Fibroblast of mammary gland (primary cell): Measurements from ENCODE around the gene VANGL1.

Experiments used
- DNase-seq: peaks from one replicate; pipeline ENCODE4 v3.0.0-alpha.2; 2010; ENCODE audit warnings: low read depth
- H3K4me3 ChIP-seq: 2 replicates; pipeline ENCODE4 v1.5.1; 2011; ENCODE audit warnings: low read depth, mild to moderate bottlenecking, low read length, moderate library complexity; ENCODE audit not compliant: control insufficient read depth
- CTCF ChIP-seq: conservative IDR thresholded peaks from 2 replicates; pipeline ENCODE4 v1.5.1; 2011; ENCODE audit warnings: low read depth, low read length, inconsistent platforms; ENCODE audit not compliant: control insufficient read depth, insufficient read depth

VANGL1 gene

GRCh38 chr1:115643666-115644065 is 1.9 kb downstream of the VANGL1 start:
- TF ChIP-seq CTCF: no peak
- H3K4me3 ChIP-seq: no peak overlapping the region
- no peak for DNase-seq

- no peak overlapping the region for H3K4me3 ChIP-seq
- no peak for TF ChIP-seq CTCF
- DNase-seq: no peak
Observed at GRCh38 chr1:115644109-115644508, 2.3 kb downstream of the VANGL1 start.

GRCh38 chr1:115647047-115647446 is 5.3 kb downstream of the VANGL1 start:
- H3K4me3 ChIP-seq: no peak overlapping the region
- peak; percentile 35 for DNase-seq
- TF ChIP-seq CTCF: no peak

- DNase-seq: no peak
- no peak for TF ChIP-seq CTCF
- H3K4me3 ChIP-seq: no peak overlapping the region
Observed at GRCh38 chr1:115647507-115647906, 5.7 kb downstream of the VANGL1 start.

GRCh38 chr1:115647919-115648650 is 6.3 kb downstream of the VANGL1 start:
- no peak for TF ChIP-seq CTCF
- DNase-seq: no peak
- H3K4me3 ChIP-seq: no peak overlapping the region

- TF ChIP-seq CTCF: no peak
- no peak for DNase-seq
- H3K4me3 ChIP-seq: no peak overlapping the region
Observed at GRCh38 chr1:115648717-115649691, 7.2 kb downstream of the VANGL1 start.
